ENCODE data around the gene ANO5. TPM values are rescaled to one million over a fixed set of nuclear protein-coding genes. Genes with fewer than 3 reads are reported as not detected.

The ANO5 gene, protein sequence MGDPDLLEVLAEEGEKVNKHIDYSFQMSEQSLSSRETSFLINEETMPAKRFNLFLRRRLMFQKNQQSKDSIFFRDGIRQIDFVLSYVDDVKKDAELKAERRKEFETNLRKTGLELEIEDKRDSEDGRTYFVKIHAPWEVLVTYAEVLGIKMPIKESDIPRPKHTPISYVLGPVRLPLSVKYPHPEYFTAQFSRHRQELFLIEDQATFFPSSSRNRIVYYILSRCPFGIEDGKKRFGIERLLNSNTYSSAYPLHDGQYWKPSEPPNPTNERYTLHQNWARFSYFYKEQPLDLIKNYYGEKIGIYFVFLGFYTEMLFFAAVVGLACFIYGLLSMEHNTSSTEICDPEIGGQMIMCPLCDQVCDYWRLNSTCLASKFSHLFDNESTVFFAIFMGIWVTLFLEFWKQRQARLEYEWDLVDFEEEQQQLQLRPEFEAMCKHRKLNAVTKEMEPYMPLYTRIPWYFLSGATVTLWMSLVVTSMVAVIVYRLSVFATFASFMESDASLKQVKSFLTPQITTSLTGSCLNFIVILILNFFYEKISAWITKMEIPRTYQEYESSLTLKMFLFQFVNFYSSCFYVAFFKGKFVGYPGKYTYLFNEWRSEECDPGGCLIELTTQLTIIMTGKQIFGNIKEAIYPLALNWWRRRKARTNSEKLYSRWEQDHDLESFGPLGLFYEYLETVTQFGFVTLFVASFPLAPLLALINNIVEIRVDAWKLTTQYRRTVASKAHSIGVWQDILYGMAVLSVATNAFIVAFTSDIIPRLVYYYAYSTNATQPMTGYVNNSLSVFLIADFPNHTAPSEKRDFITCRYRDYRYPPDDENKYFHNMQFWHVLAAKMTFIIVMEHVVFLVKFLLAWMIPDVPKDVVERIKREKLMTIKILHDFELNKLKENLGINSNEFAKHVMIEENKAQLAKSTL
- 4.2 TPM for total RNA-seq
- 3.5 TPM for polyA plus RNA-seq (ENCODE audit: insufficient read depth, low read depth, low replicate concordance)
- long read RNA-seq, donor 1: 0 reads
- long read RNA-seq, donor 2: 0 reads
- long read RNA-seq, donor 3: 0 reads
- long read RNA-seq, donor 4: 0 reads
- long read RNA-seq, donor 5: 0 reads
- long read RNA-seq, donor 6: 0 reads
- long read RNA-seq, donor 7, partial matches to known transcripts: 0 of 2 reads
- long read RNA-seq, donor 7, other reads (novel, unspliced or antisense): 2 of 2 reads
- long read RNA-seq, donor 8: 0 reads
- long read RNA-seq, donor 9: 0 reads
- long read RNA-seq, donor 10: 0 reads

DNA sequence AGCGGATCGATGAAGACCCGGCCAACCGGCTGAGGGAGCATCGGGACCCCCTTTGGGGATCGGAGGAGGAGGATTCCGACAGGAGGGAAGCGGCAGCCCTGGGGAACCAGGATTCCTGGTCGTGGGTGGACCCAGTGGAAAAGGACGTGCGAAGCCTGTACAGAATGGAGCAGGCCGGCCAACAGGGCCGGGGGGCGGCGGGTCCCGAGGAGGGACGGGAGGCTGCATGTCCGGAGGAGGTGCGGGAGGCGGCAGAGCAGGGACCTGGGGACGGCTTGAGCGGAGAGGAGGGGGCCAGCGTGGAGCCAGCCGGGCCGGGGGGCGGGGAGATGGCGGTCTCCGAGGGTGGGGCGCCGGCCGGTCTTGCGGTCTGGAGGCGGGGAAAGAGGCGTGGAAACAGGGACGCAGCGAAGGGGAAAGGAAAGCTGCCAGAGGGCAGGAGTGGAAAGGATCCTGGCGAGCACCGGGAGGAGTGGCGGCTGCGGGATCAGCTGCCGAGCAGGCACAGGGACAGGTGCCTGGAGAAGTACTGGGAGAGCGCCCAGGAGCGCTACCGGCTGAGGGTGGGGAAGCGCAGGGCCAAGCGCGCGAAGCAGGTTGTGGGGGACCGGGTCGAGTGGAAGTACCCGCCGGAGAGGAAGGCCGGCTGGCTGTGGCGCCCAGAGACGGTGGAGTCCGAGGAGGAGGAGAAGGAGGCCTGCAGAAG is at the start of gene ANO5:
TSS of gene ANO5 (plus strand) at position 444 of the 706 bp plus-strand sequence. CDS start 408 bp downstream, outside the sequence.
- peak within 1 kb of the TSS; percentile 42 to 82 (median 79) for H3K4me3 ChIP-seq (ENCODE audit: low read length in 3 of 3)
- no peak for FAIRE-seq
- intact Hi-C loops (cut with DNase I): no loop called here
- no peaks in the 10 kb centered on the region for H3K36me3 ChIP-seq (ENCODE audit: control insufficient read depth in 2 of 3, insufficient read depth in 3 of 3, low read length in 3 of 3)
- peaks cover 4% of the 10 kb centered on the region for H3K27me3 ChIP-seq (ENCODE audit: control insufficient read depth, insufficient read depth, low read length)
- TF ChIP-seq, protein P1, sequence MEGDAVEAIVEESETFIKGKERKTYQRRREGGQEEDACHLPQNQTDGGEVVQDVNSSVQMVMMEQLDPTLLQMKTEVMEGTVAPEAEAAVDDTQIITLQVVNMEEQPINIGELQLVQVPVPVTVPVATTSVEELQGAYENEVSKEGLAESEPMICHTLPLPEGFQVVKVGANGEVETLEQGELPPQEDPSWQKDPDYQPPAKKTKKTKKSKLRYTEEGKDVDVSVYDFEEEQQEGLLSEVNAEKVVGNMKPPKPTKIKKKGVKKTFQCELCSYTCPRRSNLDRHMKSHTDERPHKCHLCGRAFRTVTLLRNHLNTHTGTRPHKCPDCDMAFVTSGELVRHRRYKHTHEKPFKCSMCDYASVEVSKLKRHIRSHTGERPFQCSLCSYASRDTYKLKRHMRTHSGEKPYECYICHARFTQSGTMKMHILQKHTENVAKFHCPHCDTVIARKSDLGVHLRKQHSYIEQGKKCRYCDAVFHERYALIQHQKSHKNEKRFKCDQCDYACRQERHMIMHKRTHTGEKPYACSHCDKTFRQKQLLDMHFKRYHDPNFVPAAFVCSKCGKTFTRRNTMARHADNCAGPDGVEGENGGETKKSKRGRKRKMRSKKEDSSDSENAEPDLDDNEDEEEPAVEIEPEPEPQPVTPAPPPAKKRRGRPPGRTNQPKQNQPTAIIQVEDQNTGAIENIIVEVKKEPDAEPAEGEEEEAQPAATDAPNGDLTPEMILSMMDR (IDR thresholded peaks at IDR 0.05; ENCODE audit: borderline replicate concordance, extremely low read depth, insufficient read depth): no peak
- H3K9ac ChIP-seq (ENCODE audit: low read length in 3 of 3): peak within 1 kb of the TSS in 2 of 3 donors; percentile 74 to 82
- H3K27ac ChIP-seq (ENCODE audit: low read depth in 2 of 2, low read length in 2 of 2): peak within 1 kb of the TSS; percentile 14 to 26
- DNase-seq: peak; percentile 56 to 79 (median 70)
- no peaks in the 10 kb centered on the region for H3K9me3 ChIP-seq (ENCODE audit: control insufficient read depth in 2 of 3, insufficient read depth in 1 of 3, low read length in 3 of 3)
- H3K4me1 ChIP-seq (ENCODE audit: control insufficient read depth in 2 of 3, insufficient read depth in 2 of 3, low read depth in 1 of 3, low read length in 3 of 3): peaks cover 0 to 4% (median 0%) of the 10 kb centered on the region in 3 donors

DNA sequence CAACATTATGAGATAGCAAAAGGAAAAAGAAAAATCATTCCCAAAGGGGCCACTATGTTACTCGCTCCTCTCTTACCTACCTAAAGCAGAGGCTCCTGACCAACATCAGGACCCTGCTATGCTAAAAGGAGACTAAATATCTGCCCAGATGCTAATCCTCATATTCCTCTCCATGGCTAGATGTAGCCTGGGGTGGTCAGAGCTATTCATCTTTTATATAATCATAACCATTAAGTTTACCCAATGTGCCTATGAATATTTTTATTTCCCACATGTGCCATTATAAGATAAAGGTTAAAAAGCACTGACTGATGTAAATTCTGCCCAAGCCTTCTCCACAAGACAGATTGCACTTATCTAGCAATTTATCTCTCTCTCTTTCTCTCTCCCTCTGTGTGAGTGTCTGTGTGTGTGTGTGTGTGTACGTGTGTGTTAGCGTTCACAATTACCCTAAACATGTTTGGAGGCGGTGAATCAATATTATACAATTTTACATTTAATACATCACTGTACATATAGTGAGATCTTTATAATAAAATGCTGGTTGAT is 41.2 kb upstream of the ANO5 start:
- Histone ChIP-seq H3K36me3 (ENCODE audit: control insufficient read depth in 2 of 3, insufficient read depth in 3 of 3, low read length in 3 of 3) (no peaks in the 10 kb centered on the region), H3K9ac (ENCODE audit: low read length in 3 of 3) (no peak overlapping the region), H3K27ac (ENCODE audit: low read depth in 2 of 2, low read length in 2 of 2) (no peak overlapping the region), H3K4me1 (ENCODE audit: control insufficient read depth in 2 of 3, insufficient read depth in 2 of 3, low read depth in 1 of 3, low read length in 3 of 3) (no peaks in the 10 kb centered on the region), H3K27me3 (ENCODE audit: control insufficient read depth, insufficient read depth, low read length) (no peaks in the 10 kb centered on the region), H3K4me3 (ENCODE audit: low read length in 3 of 3) (no peak overlapping the region), H3K9me3 (ENCODE audit: control insufficient read depth in 2 of 3, insufficient read depth in 1 of 3, low read length in 3 of 3) (no peaks in the 10 kb centered on the region)
- TF ChIP-seq, protein P1 (IDR thresholded peaks at IDR 0.05; ENCODE audit: borderline replicate concordance, extremely low read depth, insufficient read depth): no peak
- intact Hi-C loops (cut with DNase I): no loop called here
- DNase-seq (no peak), FAIRE-seq (no peak)

DNA sequence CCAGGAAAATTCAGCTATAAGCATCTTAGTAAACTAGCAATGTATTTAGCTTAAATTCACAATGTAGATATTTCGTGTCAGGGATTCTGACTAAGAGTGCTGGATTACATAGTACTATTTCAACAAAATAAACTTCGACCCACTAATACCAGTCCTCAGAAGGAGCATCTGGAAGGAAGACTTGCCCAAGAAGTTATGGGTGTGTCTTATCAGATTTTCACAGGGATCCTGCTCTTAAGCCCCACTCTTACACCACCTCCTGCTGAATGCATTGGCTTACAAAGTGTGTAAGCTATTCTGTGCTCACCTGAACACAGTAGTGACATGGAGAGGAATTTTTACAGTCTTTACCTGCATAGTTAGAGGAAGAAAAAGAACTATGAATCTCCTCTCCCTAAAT is 35.4 kb upstream of the ANO5 start:
- Histone ChIP-seq H3K27ac (ENCODE audit: low read depth in 2 of 2, low read length in 2 of 2) (no peak overlapping the region), H3K9ac (ENCODE audit: low read length in 3 of 3) (no peak overlapping the region), H3K4me3 (ENCODE audit: low read length in 3 of 3) (no peak overlapping the region), H3K27me3 (ENCODE audit: control insufficient read depth, insufficient read depth, low read length) (no peaks in the 10 kb centered on the region), H3K36me3 (ENCODE audit: control insufficient read depth in 2 of 3, insufficient read depth in 3 of 3, low read length in 3 of 3) (no peaks in the 10 kb centered on the region), H3K4me1 (ENCODE audit: control insufficient read depth in 2 of 3, insufficient read depth in 2 of 3, low read depth in 1 of 3, low read length in 3 of 3) (no peaks in the 10 kb centered on the region), H3K9me3 (ENCODE audit: control insufficient read depth in 2 of 3, insufficient read depth in 1 of 3, low read length in 3 of 3) (no peaks in the 10 kb centered on the region)
- DNase-seq: no peak
- TF ChIP-seq, protein P1 (IDR thresholded peaks at IDR 0.05; ENCODE audit: borderline replicate concordance, extremely low read depth, insufficient read depth): no peak
- intact Hi-C loops (cut with DNase I): no loop called here
- no peak for FAIRE-seq

Measured in kidney (tissue), 22 donors.